Measurements from ENCODE around the gene DPH2. TPM values are rescaled to one million over a fixed set of nuclear protein-coding genes. Genes with fewer than 3 reads are reported as not detected.

DPH2 gene
- 10 to 100 TPM; 25.2 to 30.5 TPM for total RNA-seq

- intact Hi-C loops (cut with DNase I, micrococcal nuclease) = loop anchor here (1.0 to 5.0 kb wide), 9 partner anchors 24 to 1522 kb away; partner anchors contain the start of genes IPO13 (in 2 of the 2), ARMH1 (in 1 of the 2), ELOVL1 (in 1 of the 2) and ERI3 (in 1 of the 2)
- Mint-ChIP-seq H3K27me3 (no peaks in the 10 kb centered on the region), H3K27ac (peak within 1 kb of the TSS; percentile 66), H3K4me1 (peaks cover 24% of the 10 kb centered on the region), H3K4me3 (peak within 1 kb of the TSS; percentile 86), H3K9me3 (ENCODE audit: low read depth) (no peaks in the 10 kb centered on the region), H3K36me3 (ENCODE audit: low read depth) (peaks cover 30% of the 10 kb centered on the region)
- ChIA-PET CTCF (interaction anchor here (0.6 to 1.8 kb wide), 4 partner anchors 24 to 263 kb away, joined by 3 to 5 read pairs (median 4); partner anchors contain the start of gene IPO13), POLR2A (interaction anchor here (0.6 kb wide), 1 partner anchor 74 kb away, joined by 3 read pairs; no protein-coding TSS in a partner anchor)
- ATAC-seq = peak; percentile 93
- DNase-seq = peak; percentile 98
Measured at GRCh38 chr1:43969746-43970466, at the start of gene DPH2. Gene DPH2, plus strand, starts transcription at chr1:43970010. Its CDS starts 166 bp downstream, at chr1:43970176.

- intact Hi-C loops (cut with DNase I, micrococcal nuclease) = no loop called here
- no peaks in the 10 kb centered on the region for H3K27me3 Mint-ChIP-seq
- peaks cover 7% of the 10 kb centered on the region for H3K36me3 Mint-ChIP-seq (ENCODE audit: low read depth)
- H3K4me3 Mint-ChIP-seq = no peak overlapping the region
- ChIA-PET CTCF (interaction anchor here (0.6 to 1.1 kb wide), 2 partner anchors 14 to 18 kb away, joined by 3 read pairs; no protein-coding TSS in a partner anchor), POLR2A (no interaction called here)
- H3K27ac Mint-ChIP-seq = no peak overlapping the region
- ATAC-seq (no peak), DNase-seq (no peak)
- H3K4me1 Mint-ChIP-seq = no peaks in the 10 kb centered on the region
- no peaks in the 10 kb centered on the region for H3K9me3 Mint-ChIP-seq (ENCODE audit: low read depth)
Measured at GRCh38 chr1:43921022-43921421, 48.8 kb upstream of the DPH2 start.

GRCh38 chr1:43924516-43924915 is 45.3 kb upstream of the DPH2 start:
- DNase-seq = no peak
- Mint-ChIP-seq H3K36me3 (ENCODE audit: low read depth) (peaks cover 7% of the 10 kb centered on the region), H3K9me3 (ENCODE audit: low read depth) (no peaks in the 10 kb centered on the region), H3K4me1 (peaks cover under 1% of the 10 kb centered on the region), H3K27me3 (no peaks in the 10 kb centered on the region), H3K27ac (no peak overlapping the region), H3K4me3 (no peak overlapping the region)
- POLR2A ChIA-PET = no interaction called here
- ATAC-seq = no peak
- intact Hi-C loops (cut with DNase I, micrococcal nuclease) = no loop called here
- CTCF ChIA-PET = interaction anchor here (1.7 to 1.8 kb wide), 2 partner anchors 10 to 161 kb away, joined by 5 to 7 read pairs; no protein-coding TSS in a partner anchor

GRCh38 chr1:43925846-43926245 is 44.0 kb upstream of the DPH2 start:
- no peak for ATAC-seq
- no peaks in the 10 kb centered on the region for H3K27me3 Mint-ChIP-seq

GRCh38 chr1:43930168-43930948 is 39.5 kb upstream of the DPH2 start:
- intact Hi-C loops (cut with DNase I, micrococcal nuclease) = loop anchor here in 1 of 2 experiments (5.0 to 10.0 kb wide), 3 partner anchors 117 to 706 kb away; partner anchors contain the start of gene ST3GAL3
- Mint-ChIP-seq H3K4me3 (no peak overlapping the region), H3K27ac (no peak overlapping the region), H3K27me3 (peaks cover 19% of the 10 kb centered on the region), H3K4me1 (peaks cover 15% of the 10 kb centered on the region), H3K9me3 (ENCODE audit: low read depth) (no peaks in the 10 kb centered on the region), H3K36me3 (ENCODE audit: low read depth) (peaks cover 5% of the 10 kb centered on the region)
- ATAC-seq = no peak
- ChIA-PET POLR2A (no interaction called here), CTCF (interaction anchor here (1.0 to 1.8 kb wide), 3 partner anchors 16 to 167 kb away, joined by 3 to 12 read pairs (median 4); no protein-coding TSS in a partner anchor)
- DNase-seq = peak; percentile 51

More at GRCh38 chr1:43925846-43926245, 44.0 kb upstream of the DPH2 start:
- DNase-seq = no peak
- peaks cover 3% of the 10 kb centered on the region for H3K4me1 Mint-ChIP-seq
- no peak overlapping the region for H3K27ac Mint-ChIP-seq
- H3K36me3 Mint-ChIP-seq (ENCODE audit: low read depth) = peaks cover 7% of the 10 kb centered on the region
- ChIA-PET CTCF (interaction anchor here (1.2 to 1.4 kb wide), 2 partner anchors 9 to 13 kb away, joined by 3 to 7 read pairs; no protein-coding TSS in a partner anchor), POLR2A (interaction anchor here (0.6 kb wide), 1 partner anchor 68 kb away, joined by 5 read pairs; no protein-coding TSS in a partner anchor)
- no peaks in the 10 kb centered on the region for H3K9me3 Mint-ChIP-seq (ENCODE audit: low read depth)
- intact Hi-C loops (cut with DNase I, micrococcal nuclease) = no loop called here
- H3K4me3 Mint-ChIP-seq = no peak overlapping the region

GRCh38 chr1:43930949-43931275 is 38.9 kb upstream of the DPH2 start:
- H3K9me3 Mint-ChIP-seq (ENCODE audit: low read depth) = no peaks in the 10 kb centered on the region
- ChIA-PET POLR2A (no interaction called here), CTCF (interaction anchor here (1.0 to 1.8 kb wide), 3 partner anchors 15 to 167 kb away, joined by 3 to 12 read pairs (median 4); no protein-coding TSS in a partner anchor)
- H3K4me3 Mint-ChIP-seq = no peak overlapping the region
- no peak for DNase-seq
- intact Hi-C loops (cut with DNase I, micrococcal nuclease) = loop anchor here in 1 of 2 experiments (5.0 to 10.0 kb wide), 3 partner anchors 116 to 706 kb away; partner anchors contain the start of gene ST3GAL3
- H3K27me3 Mint-ChIP-seq = peaks cover 23% of the 10 kb centered on the region
- peaks cover 15% of the 10 kb centered on the region for H3K4me1 Mint-ChIP-seq
- peaks cover under 1% of the 10 kb centered on the region for H3K36me3 Mint-ChIP-seq (ENCODE audit: low read depth)
- no peak for ATAC-seq
- H3K27ac Mint-ChIP-seq = no peak overlapping the region

GRCh38 chr1:43931711-43932660 is 37.8 kb upstream of the DPH2 start:
- intact Hi-C loops (cut with DNase I, micrococcal nuclease) = loop anchor here in 1 of 2 experiments (5.0 to 10.0 kb wide), 3 partner anchors 115 to 707 kb away; partner anchors contain the start of gene ST3GAL3
- Mint-ChIP-seq H3K9me3 (ENCODE audit: low read depth) (no peaks in the 10 kb centered on the region), H3K4me3 (no peak overlapping the region), H3K27me3 (peaks cover 25% of the 10 kb centered on the region), H3K4me1 (peaks cover 15% of the 10 kb centered on the region), H3K36me3 (ENCODE audit: low read depth) (no peaks in the 10 kb centered on the region), H3K27ac (no peak overlapping the region)
- POLR2A ChIA-PET = no interaction called here
- ATAC-seq (no peak), DNase-seq (no peak)
- CTCF ChIA-PET = interaction anchor here (1.1 to 6.1 kb wide), 5 partner anchors 13 to 402 kb away, joined by 7 to 136 read pairs (median 12); partner anchors contain the start of genes IPO13 and PTPRF

- DNase-seq = no peak
- peak; percentile 7 for ATAC-seq
- no peaks in the 10 kb centered on the region for H3K36me3 Mint-ChIP-seq (ENCODE audit: low read depth)
- no peak overlapping the region for H3K27ac Mint-ChIP-seq
- POLR2A ChIA-PET = interaction anchor here (0.6 kb wide), 1 partner anchor 278 kb away, joined by 3 read pairs; no protein-coding TSS in a partner anchor
- intact Hi-C loops (cut with DNase I, micrococcal nuclease) = loop anchor here in 1 of 2 experiments (5.0 to 10.0 kb wide), 3 partner anchors 114 to 708 kb away; partner anchors contain the start of gene ST3GAL3
- CTCF ChIA-PET = interaction anchor here (0.5 to 6.1 kb wide), 15 partner anchors 12 to 899 kb away, joined by 3 to 136 read pairs (median 8); partner anchors contain the start of genes IPO13, KDM4A and PTPRF
- H3K4me1 Mint-ChIP-seq = peaks cover 15% of the 10 kb centered on the region
- H3K4me3 Mint-ChIP-seq = no peak overlapping the region
- no peaks in the 10 kb centered on the region for H3K9me3 Mint-ChIP-seq (ENCODE audit: low read depth)
- peaks cover 25% of the 10 kb centered on the region for H3K27me3 Mint-ChIP-seq
Measured at GRCh38 chr1:43932786-43933385, 36.9 kb upstream of the DPH2 start.

GRCh38 chr1:43933386-43934100 is 36.3 kb upstream of the DPH2 start, which contains the start of gene ARTN:
Gene ARTN, plus strand, starts transcription at chr1:43933801. Its CDS starts 1,856 bp downstream, at chr1:43935657.
- CTCF ChIA-PET = interaction anchor here (0.5 to 6.1 kb wide), 28 partner anchors 8 to 899 kb away, joined by 3 to 136 read pairs (median 6); partner anchors contain the start of genes IPO13, KDM4A and PTPRF
- H3K36me3 Mint-ChIP-seq (ENCODE audit: low read depth) = no peaks in the 10 kb centered on the region
- no peak within 1 kb of the TSS for H3K27ac Mint-ChIP-seq
- intact Hi-C loops (cut with DNase I, micrococcal nuclease) = loop anchor here (1.0 to 10.0 kb wide), 6 partner anchors 114 to 709 kb away; partner anchors contain the start of gene ST3GAL3 (in 1 of the 2)
- H3K4me1 Mint-ChIP-seq = peaks cover 15% of the 10 kb centered on the region
- DNase-seq = no peak
- ATAC-seq = peak; percentile 8
- H3K9me3 Mint-ChIP-seq (ENCODE audit: low read depth) = no peaks in the 10 kb centered on the region
- H3K4me3 Mint-ChIP-seq = peak within 1 kb of the TSS; percentile 16
- H3K27me3 Mint-ChIP-seq = peaks cover 25% of the 10 kb centered on the region
- POLR2A ChIA-PET = interaction anchor here (0.6 to 1.0 kb wide), 2 partner anchors 12 to 279 kb away, joined by 3 to 4 read pairs; no protein-coding TSS in a partner anchor

All from activated CD4-positive, alpha-beta T cell treated with anti-CD3 and anti-CD28 coated beads for 36 hours (primary cell).